RWPE2 (cell line): ENCODE measurements around the gene KCNIP1.

Experiments used
- ATAC-seq: fragments of 200-7000 bp; cut with Tn5 transposase; 3 replicates; pipeline ENCODE4 v1.9.1; 2021; ENCODE audit warnings: low read depth
- DNase-seq: peaks from one replicate; pipeline ENCODE4 v3.0.0-alpha.2; 2020; ENCODE audit warnings: low spot score
- H3K27ac ChIP-seq: fragments of 450-650 bp; 2 replicates; pipeline ENCODE4 v1.5.1; 2017; ENCODE audit warnings: mild to moderate bottlenecking; ENCODE audit not compliant: poor library complexity, severe bottlenecking
- H3K27me3 ChIP-seq: fragments of 250-450 bp; sonication (Bioruptor Pico); 2 replicates; pipeline ENCODE4 v1.5.1; 2021; ENCODE audit warnings: mild to moderate bottlenecking, moderate library complexity; ENCODE audit not compliant: insufficient read depth, poor library complexity, severe bottlenecking
- H3K36me3 ChIP-seq: fragments of 250-450 bp; sonication (Bioruptor Pico); 2 replicates; pipeline ENCODE4 v1.5.1; 2020; ENCODE audit warnings: low read depth, mild to moderate bottlenecking, moderate library complexity
- H3K4me1 ChIP-seq: fragments of 250-450 bp; sonication (Bioruptor Pico); 2 replicates; pipeline ENCODE4 v1.5.1; 2021; ENCODE audit warnings: mild to moderate bottlenecking, moderate library complexity; ENCODE audit not compliant: insufficient read depth, poor library complexity, severe bottlenecking
- H3K4me3 ChIP-seq: fragments of 250-450 bp; sonication (Bioruptor Pico); 2 replicates; pipeline ENCODE4 v1.5.1; 2021; ENCODE audit warnings: mild to moderate bottlenecking, moderate library complexity; ENCODE audit not compliant: severe bottlenecking
- H3K9me3 ChIP-seq: fragments of 250-450 bp; sonication (Bioruptor Pico); 2 replicates; pipeline ENCODE4 v1.5.1; 2021; ENCODE audit warnings: mild to moderate bottlenecking, moderate library complexity; ENCODE audit not compliant: severe bottlenecking
- TF ChIP-seq, protein P1 (sequence below): fragments of 450-650 bp; IDR thresholded peaks from one replicate; pipeline ENCODE4 v1.5.1; 2017; ENCODE audit warnings: mild to moderate bottlenecking, moderate library complexity; ENCODE audit not compliant: poor library complexity, severe bottlenecking

Gene KCNIP1

DNA sequence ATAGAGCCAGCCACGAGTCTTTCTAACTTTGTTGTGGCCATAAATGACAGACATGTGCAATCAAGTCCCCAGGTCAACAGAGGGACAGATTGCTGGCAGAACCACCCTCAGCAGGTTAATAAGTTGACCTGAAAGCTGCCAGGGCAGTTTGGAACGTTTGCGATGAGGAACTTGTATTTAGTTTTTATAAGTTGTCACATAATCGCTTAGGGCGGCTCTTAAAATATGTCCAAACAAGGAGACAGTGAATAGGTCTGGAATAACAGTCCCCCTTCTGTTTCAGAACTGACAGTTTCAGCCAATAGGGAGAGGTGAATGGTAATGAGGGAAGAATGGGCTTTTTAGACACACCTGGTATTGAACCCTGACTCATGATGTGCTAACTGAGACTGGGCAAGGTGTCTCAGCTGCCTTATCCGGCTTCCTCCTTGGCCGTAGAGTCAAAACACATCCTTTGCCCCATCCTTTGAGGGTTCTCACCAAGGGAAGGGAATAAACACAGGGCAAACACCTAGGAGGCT lies 246.2 kb downstream of the KCNIP1 start:
- H3K36me3 ChIP-seq = no peaks in the 10 kb centered on the region
- H3K27ac ChIP-seq = peak overlapping the region; percentile 82
- H3K9me3 ChIP-seq = no peaks in the 10 kb centered on the region
- TF ChIP-seq, protein P1, sequence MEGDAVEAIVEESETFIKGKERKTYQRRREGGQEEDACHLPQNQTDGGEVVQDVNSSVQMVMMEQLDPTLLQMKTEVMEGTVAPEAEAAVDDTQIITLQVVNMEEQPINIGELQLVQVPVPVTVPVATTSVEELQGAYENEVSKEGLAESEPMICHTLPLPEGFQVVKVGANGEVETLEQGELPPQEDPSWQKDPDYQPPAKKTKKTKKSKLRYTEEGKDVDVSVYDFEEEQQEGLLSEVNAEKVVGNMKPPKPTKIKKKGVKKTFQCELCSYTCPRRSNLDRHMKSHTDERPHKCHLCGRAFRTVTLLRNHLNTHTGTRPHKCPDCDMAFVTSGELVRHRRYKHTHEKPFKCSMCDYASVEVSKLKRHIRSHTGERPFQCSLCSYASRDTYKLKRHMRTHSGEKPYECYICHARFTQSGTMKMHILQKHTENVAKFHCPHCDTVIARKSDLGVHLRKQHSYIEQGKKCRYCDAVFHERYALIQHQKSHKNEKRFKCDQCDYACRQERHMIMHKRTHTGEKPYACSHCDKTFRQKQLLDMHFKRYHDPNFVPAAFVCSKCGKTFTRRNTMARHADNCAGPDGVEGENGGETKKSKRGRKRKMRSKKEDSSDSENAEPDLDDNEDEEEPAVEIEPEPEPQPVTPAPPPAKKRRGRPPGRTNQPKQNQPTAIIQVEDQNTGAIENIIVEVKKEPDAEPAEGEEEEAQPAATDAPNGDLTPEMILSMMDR = no peak
- no peaks in the 10 kb centered on the region for H3K27me3 ChIP-seq
- H3K4me3 ChIP-seq = no peak overlapping the region
- H3K4me1 ChIP-seq = peaks cover 43% of the 10 kb centered on the region
- ATAC-seq = peak; percentile 40; the same call in 2 of the 3 replicates
- no peak for DNase-seq

DNA sequence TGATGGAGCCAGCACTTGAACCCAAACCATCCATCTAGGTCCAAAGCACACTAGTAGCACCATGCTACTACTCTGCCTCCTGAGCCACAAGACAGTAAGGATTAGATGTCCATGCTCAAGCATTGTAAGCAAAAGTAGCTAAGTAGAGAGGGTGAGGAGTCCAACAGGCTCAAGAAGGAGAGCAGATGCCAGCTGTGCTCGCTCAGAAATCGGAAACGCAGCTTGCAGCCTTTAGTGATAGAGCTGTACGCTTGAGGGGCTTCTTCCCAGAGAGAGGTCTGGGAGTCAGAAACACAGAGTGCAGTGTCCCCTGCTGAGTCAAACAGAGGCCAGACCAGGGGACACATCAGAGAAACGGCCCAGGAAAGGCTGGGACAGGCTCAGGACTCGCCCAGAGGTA lies 247.0 kb downstream of the KCNIP1 start:
- ATAC-seq (no peak), DNase-seq (no peak)
- Histone ChIP-seq H3K36me3 (no peaks in the 10 kb centered on the region), H3K9me3 (no peaks in the 10 kb centered on the region), H3K27me3 (no peaks in the 10 kb centered on the region), H3K27ac (peak overlapping the region; percentile 82), H3K4me1 (peaks cover 41% of the 10 kb centered on the region), H3K4me3 (no peak overlapping the region)
- TF ChIP-seq, protein P1 = no peak

DNA sequence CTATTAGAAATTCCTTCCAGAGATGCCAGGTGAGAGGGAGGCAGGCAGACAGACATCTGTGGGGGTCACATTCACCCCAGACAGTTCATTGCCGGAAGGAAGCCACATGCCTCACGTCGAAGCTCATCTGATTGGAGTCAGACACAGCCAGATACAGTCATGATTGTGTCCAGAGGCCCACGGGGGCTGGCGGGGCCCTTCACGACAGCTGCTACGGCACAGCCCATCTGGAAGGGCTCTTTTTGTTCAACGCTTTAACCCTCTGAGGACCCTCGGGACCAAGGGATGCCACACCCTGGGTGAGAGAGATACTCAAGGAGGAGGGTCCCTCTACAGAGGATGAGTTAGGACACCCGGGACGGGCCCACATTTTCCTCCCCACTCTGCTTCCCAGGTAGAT lies 247.8 kb downstream of the KCNIP1 start:
- H3K27ac ChIP-seq = peak overlapping the region; percentile 82
- ATAC-seq (no peak), DNase-seq (no peak)
- peaks cover 49% of the 10 kb centered on the region for H3K4me1 ChIP-seq
- H3K4me3 ChIP-seq = no peak overlapping the region
- H3K36me3 ChIP-seq = no peaks in the 10 kb centered on the region
- H3K9me3 ChIP-seq = no peaks in the 10 kb centered on the region
- TF ChIP-seq, protein P1 = no peak
- H3K27me3 ChIP-seq = no peaks in the 10 kb centered on the region

DNA sequence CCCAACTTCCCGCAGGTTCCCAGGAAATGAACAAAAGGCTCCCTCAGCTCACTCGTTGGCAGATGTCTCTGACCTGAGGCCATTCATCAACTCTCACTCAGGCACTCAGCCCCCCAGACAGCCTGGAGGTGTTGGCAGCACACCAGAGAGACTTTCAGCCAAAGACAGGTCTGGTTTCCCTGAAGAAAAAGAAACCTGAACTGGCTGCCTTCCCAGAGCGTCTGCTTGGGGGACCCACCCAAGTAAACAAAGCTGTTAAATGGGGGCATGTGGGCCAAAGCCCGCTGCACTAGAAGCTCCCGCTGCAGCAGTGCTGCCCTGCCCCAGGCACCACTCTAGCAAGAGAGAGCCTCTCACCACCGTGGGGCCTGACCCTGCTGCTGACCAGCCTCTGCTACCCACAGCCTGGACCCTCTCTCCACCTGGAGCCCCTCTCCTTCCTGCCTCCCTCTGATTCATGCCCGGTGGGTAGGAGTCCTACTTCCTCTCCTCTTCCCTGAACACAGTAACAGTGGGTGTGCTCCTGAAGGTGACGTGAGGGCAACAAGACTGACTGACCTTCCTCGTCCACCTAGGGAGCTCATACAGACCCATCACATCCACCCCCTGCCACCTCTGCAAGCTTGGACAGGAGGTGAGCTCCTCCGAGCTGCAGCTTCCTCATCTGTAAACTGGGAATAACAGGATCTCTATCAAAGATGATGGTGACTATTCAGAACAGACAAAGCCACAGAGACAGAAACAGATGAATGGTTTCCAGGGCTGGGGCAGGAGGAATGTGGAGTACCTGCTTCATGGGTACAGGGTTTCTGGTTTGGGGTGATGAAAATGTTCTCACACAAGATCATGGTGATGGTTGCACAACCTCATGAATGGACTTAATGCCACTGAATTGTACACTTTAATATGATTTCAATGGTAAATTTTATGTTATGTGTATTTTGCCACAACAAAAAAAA lies 248.7 kb downstream of the KCNIP1 start:
- Histone ChIP-seq H3K27me3 (no peaks in the 10 kb centered on the region), H3K36me3 (no peaks in the 10 kb centered on the region), H3K4me3 (no peak overlapping the region), H3K9me3 (no peaks in the 10 kb centered on the region), H3K27ac (peak overlapping the region; percentile 82), H3K4me1 (peaks cover 58% of the 10 kb centered on the region)
- DNase-seq = no peak
- TF ChIP-seq, protein P1 = no peak
- ATAC-seq = peak; percentile 55
